ENCODE measurements around the gene CCR9. TPM values are rescaled to one million over a fixed set of nuclear protein-coding genes. Genes with fewer than 3 reads are reported as not detected.
A peak's percentile ranks its signal among the peaks of the same experiment; 100 is the strongest.

CCR9 gene
- total RNA-seq, 1 experiment from 2014 or later = not detected

- DNase-seq (ENCODE audit: low spot score) = no peak
Observed at GRCh38 chr3:45936261-45936660, 49.9 kb downstream of the CCR9 start.

GRCh38 chr3:45937206-45938042, 51.1 kb downstream of the CCR9 start:
- no peak for DNase-seq (ENCODE audit: low spot score)

GRCh38 chr3:45938043-45938435, 51.7 kb downstream of the CCR9 start:
- DNase-seq (ENCODE audit: low spot score) = no peak

- peak; percentile 84 for DNase-seq (ENCODE audit: low spot score)
Observed at GRCh38 chr3:45938864-45939263, 52.5 kb downstream of the CCR9 start.

GRCh38 chr3:45939341-45939771, 53.0 kb downstream of the CCR9 start:
- DNase-seq (ENCODE audit: low spot score) = no peak

- no peak for DNase-seq (ENCODE audit: low spot score)
Observed at GRCh38 chr3:45940004-45940780, 53.8 kb downstream of the CCR9 start.

GRCh38 chr3:45940781-45941365, 54.5 kb downstream of the CCR9 start:
- no peak for DNase-seq (ENCODE audit: low spot score)

- no peak for DNase-seq (ENCODE audit: low spot score)
Observed at GRCh38 chr3:45942051-45942825, 55.9 kb downstream of the CCR9 start.

GRCh38 chr3:45943207-45943846, 57.0 kb downstream of the CCR9 start, which contains the start of gene CXCR6:
TSS of gene CXCR6 (plus strand) at chr3:45943464. CDS start at chr3:45946482, 3,018 bp downstream.
- no peak for DNase-seq (ENCODE audit: low spot score)

- no peak for DNase-seq (ENCODE audit: low spot score)
Observed at GRCh38 chr3:45944830-45945620, 58.7 kb downstream of the CCR9 start.

GRCh38 chr3:45946307-45946706, 60.0 kb downstream of the CCR9 start:
- DNase-seq (ENCODE audit: low spot score) = no peak

- no peak for DNase-seq (ENCODE audit: low spot score)
Observed at GRCh38 chr3:45946875-45947274, 60.5 kb downstream of the CCR9 start.

GRCh38 chr3:45947361-45947760, 61.0 kb downstream of the CCR9 start:
- DNase-seq (ENCODE audit: low spot score) = no peak

GRCh38 chr3:45948311-45948781, 62.0 kb downstream of the CCR9 start:
- no peak for DNase-seq (ENCODE audit: low spot score)

- DNase-seq (ENCODE audit: low spot score) = no peak
Observed at GRCh38 chr3:45948881-45949280, 62.5 kb downstream of the CCR9 start.

GRCh38 chr3:45949432-45949831, 63.1 kb downstream of the CCR9 start:
- DNase-seq (ENCODE audit: low spot score) = no peak

GRCh38 chr3:45950131-45950530, 63.8 kb downstream of the CCR9 start:
- no peak for DNase-seq (ENCODE audit: low spot score)

GRCh38 chr3:45950686-45951600, 64.6 kb downstream of the CCR9 start:
- no peak for DNase-seq (ENCODE audit: low spot score)

- DNase-seq (ENCODE audit: low spot score) = no peak
Observed at GRCh38 chr3:45951946-45952345, 65.6 kb downstream of the CCR9 start.

All from HT-29 (cell line).